Keratinocyte (primary cell): Measurements from ENCODE around the gene BRINP1. TPM values are rescaled to one million over a fixed set of nuclear protein-coding genes. Genes with fewer than 3 reads are reported as not detected.

ENCODE experiments used
- DNase-seq: peaks from one replicate; pipeline ENCODE4 v3.0.0-alpha.2; 2011; ENCODE audit warnings: low read depth, missing footprints, low spot score
- FAIRE-seq: peaks from 2 replicates; lab custom pipeline; 2011; peaks lifted over from hg19 to GRCh38; lab: Jason Lieb, UNC
- H2AFZ ChIP-seq: 2 replicates; pipeline ENCODE4 v1.6.0; 2012; ENCODE audit warnings: low read length, control low read depth, inconsistent platforms; ENCODE audit not compliant: control insufficient read depth
- H3K27ac ChIP-seq: 2 replicates; pipeline ENCODE4 v1.5.1; 2011; ENCODE audit warnings: low read length; ENCODE audit not compliant: control insufficient read depth, insufficient read depth
- H3K27me3 ChIP-seq: 3 replicates; pipeline ENCODE4 v1.6.0; 2011; ENCODE audit warnings: low read length; ENCODE audit not compliant: control insufficient read depth, insufficient read depth; ENCODE audit errors: extremely low read depth
- H3K36me3 ChIP-seq, 2 experiments: 2 replicates in 1 of 2; 3 replicates in 1 of 2; pipeline ENCODE4 v1.5.1; 2011; ENCODE audit warnings: low read length in 2 of 2, mild to moderate bottlenecking in 1 of 2; ENCODE audit not compliant: control insufficient read depth in 2 of 2, insufficient read depth in 2 of 2; ENCODE audit errors: extremely low read depth in 1 of 2
- H3K4me1 ChIP-seq: 3 replicates; pipeline ENCODE4 v1.5.1; 2011; ENCODE audit warnings: low read length; ENCODE audit not compliant: control insufficient read depth, insufficient read depth; ENCODE audit errors: extremely low read depth
- H3K4me2 ChIP-seq: 3 replicates; pipeline ENCODE4 v1.6.0; 2011; ENCODE audit warnings: low read depth, low read length; ENCODE audit not compliant: control insufficient read depth, insufficient read depth; ENCODE audit errors: extremely low read depth
- H3K4me3 ChIP-seq, 3 experiments: fragments of 200-600 bp in 1 of 3; sonication (generic) in 1 of 3; 2 replicates in 2 of 3; 3 replicates in 1 of 3; pipeline ENCODE4 v1.5.1; 2011 to 2016; ENCODE audit warnings: low read length in 3 of 3, mild to moderate bottlenecking in 3 of 3, control low read depth in 2 of 3, inconsistent platforms in 1 of 3, low read depth in 1 of 3, mixed read lengths in 1 of 3, mixed run types in 1 of 3, moderate library complexity in 1 of 3; ENCODE audit not compliant: control insufficient read depth in 2 of 3, insufficient read depth in 2 of 3; ENCODE audit errors: extremely low read depth in 1 of 3
- H3K79me2 ChIP-seq: 2 replicates; pipeline ENCODE4 v1.6.0; 2012; ENCODE audit warnings: low read length; ENCODE audit not compliant: control insufficient read depth, insufficient read depth
- H3K9ac ChIP-seq: 3 replicates; pipeline ENCODE4 v1.6.0; 2011; ENCODE audit warnings: low read length; ENCODE audit not compliant: control insufficient read depth, insufficient read depth; ENCODE audit errors: extremely low read depth
- H3K9me1 ChIP-seq: 3 replicates; pipeline ENCODE4 v1.6.0; 2011; ENCODE audit warnings: low read length; ENCODE audit not compliant: control insufficient read depth, insufficient read depth; ENCODE audit errors: extremely low read depth
- H3K9me3 ChIP-seq: 2 replicates; pipeline ENCODE4 v1.5.1; 2012; ENCODE audit warnings: low read depth, low read length; ENCODE audit not compliant: control insufficient read depth
- H4K20me1 ChIP-seq: 3 replicates; pipeline ENCODE4 v1.6.0; 2011; ENCODE audit warnings: low read length; ENCODE audit not compliant: control insufficient read depth, insufficient read depth; ENCODE audit errors: extremely low read depth
- CTCF ChIP-seq, 3 experiments: IDR thresholded peaks in 1 of 3; conservative IDR thresholded peaks in 1 of 3; optimal IDR thresholded peaks in 1 of 3; 2 replicates in 2 of 3; 3 replicates in 1 of 3; pipeline versions ENCODE3 to v1.5.1; 2011; ENCODE audit warnings: low read length in 3 of 3, mild to moderate bottlenecking in 3 of 3, moderate library complexity in 2 of 3, control low read depth in 1 of 3, inconsistent platforms in 1 of 3; ENCODE audit not compliant: insufficient read depth in 2 of 3; ENCODE audit errors: extremely low read depth in 1 of 3
- EZH2 ChIP-seq: IDR thresholded peaks from one replicate; pipeline ENCODE4 v1.6.1; 2012; ENCODE audit warnings: inconsistent platforms, mild to moderate bottlenecking, low read length, moderate library complexity
- dilution Hi-C: fragments of 300-500 bp; cut with MboI; formaldehyde crosslinking; loops from one replicate; pipeline ENCODE4 v1.7.0; 2020; ENCODE audit warnings: low sequenced_read_pairs; ENCODE audit not compliant: extremely low pct_ligation_motif_present
- polyA plus RNA-seq, 5 experiments: library from polyadenylated mRNA; depleted of rRNA in 3 of 5; stranded (reverse) in 3 of 5; stranded (forward) in 1 of 5; unstranded in 1 of 5; fragments of >200 nt; gene quantifications; 1 replicate in 1 of 5; 2 replicates in 3 of 5; 3 replicates in 1 of 5; pipeline versions ENCODE4 v1.2.1 to v1.2.3, GENCODE V29; 2011 to 2012; ENCODE audit warnings: missing spikeins in 2 of 5, low read depth in 1 of 5, low replicate concordance in 1 of 5

The BRINP1 gene
- polyA plus RNA-seq, 1 donor (not counting 4 experiments of a cell fraction or from before 2014, with no cell fraction given), result 0.63 TPM

DNA sequence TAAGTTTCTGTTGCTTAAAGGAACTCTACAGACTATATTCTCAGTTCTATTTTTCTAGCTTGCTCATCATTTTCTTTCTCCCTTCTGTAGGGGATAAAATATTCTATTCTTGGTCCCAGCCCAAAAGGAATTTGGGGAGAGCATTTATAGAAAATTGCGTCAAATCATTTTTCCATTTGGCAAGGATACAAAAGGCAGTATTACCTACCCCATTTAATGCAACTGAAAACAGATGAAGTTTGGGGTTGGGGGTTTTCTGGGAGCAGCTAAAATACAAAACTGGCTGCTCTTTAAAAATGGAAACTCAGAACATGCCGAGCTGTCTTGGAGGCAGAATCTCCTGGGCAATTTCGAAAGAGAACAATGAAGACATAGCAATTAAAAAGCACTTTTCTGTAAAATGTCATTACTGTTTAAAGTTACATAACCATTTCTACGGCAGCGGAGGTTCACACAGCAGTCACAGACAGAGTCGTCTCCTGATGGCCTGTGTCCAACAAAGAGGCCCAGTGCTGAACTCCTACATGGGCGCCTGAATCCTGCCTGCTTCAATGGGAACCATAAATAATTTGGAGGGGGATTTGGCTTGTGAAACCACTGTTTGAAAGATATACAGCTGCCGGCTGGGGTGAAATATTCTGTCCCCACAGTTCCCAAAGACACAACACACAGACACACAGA, 152.4 kb downstream of the BRINP1 start:
- dilution Hi-C loops, result no loop called here
- Histone ChIP-seq H3K36me3 (no peaks in the 10 kb centered on the region), H3K4me2 (no peak overlapping the region), H3K9me1 (no peaks in the 10 kb centered on the region), H3K27me3 (no peaks in the 10 kb centered on the region), H3K27ac (no peak overlapping the region), H2AFZ (no peak overlapping the region), H3K9me3 (no peaks in the 10 kb centered on the region), H4K20me1 (no peaks in the 10 kb centered on the region), H3K4me1 (no peaks in the 10 kb centered on the region), H3K9ac (no peak overlapping the region), H3K79me2 (no peaks in the 10 kb centered on the region), H3K4me3 (no peak overlapping the region)
- FAIRE-seq, result no peak
- DNase-seq, result no peak
- TF ChIP-seq EZH2, result no peak
- TF ChIP-seq CTCF (optimal IDR thresholded peaks at IDR 0.05 in 1 of 3, IDR thresholded peaks at IDR 0.05 in 1 of 3, conservative IDR thresholded peaks at IDR 0.05 in 1 of 3; ENCODE audit: extremely low read depth in 1 of 3, insufficient read depth in 2 of 3, low read length in 3 of 3), result no peak

GRCh38 chr9:119215651-119216050, 153.6 kb downstream of the BRINP1 start:
- H3K27me3 ChIP-seq, result no peaks in the 10 kb centered on the region
- dilution Hi-C loops, result no loop called here

More at GRCh38 chr9:119215651-119216050, 153.6 kb downstream of the BRINP1 start:
- Histone ChIP-seq H3K27ac (no peak overlapping the region), H3K36me3 (no peaks in the 10 kb centered on the region), H2AFZ (no peak overlapping the region), H3K4me2 (no peak overlapping the region), H3K9me1 (no peaks in the 10 kb centered on the region), H3K9me3 (no peaks in the 10 kb centered on the region), H3K9ac (no peak overlapping the region), H3K4me3 (no peak overlapping the region), H4K20me1 (no peaks in the 10 kb centered on the region), H3K79me2 (no peaks in the 10 kb centered on the region), H3K4me1 (no peaks in the 10 kb centered on the region)
- DNase-seq (no peak), FAIRE-seq (no peak)
- TF ChIP-seq CTCF (optimal IDR thresholded peaks at IDR 0.05 in 1 of 3, IDR thresholded peaks at IDR 0.05 in 1 of 3, conservative IDR thresholded peaks at IDR 0.05 in 1 of 3; ENCODE audit: extremely low read depth in 1 of 3, insufficient read depth in 2 of 3, low read length in 3 of 3) (no peak), EZH2 (no peak)
